Left hindlimb (tissue), 1 donor: ENCODE measurements around the gene APBB2.
"Not testable (repeated sequence)": the region's sequence is repeated elsewhere in the genome, so short reads cannot be mapped to it uniquely, and the experiment has no call there.

ENCODE experiments used
- DNase-seq: peaks from one replicate; pipeline ENCODE4 v3.0.0-alpha.2; 2018

Gene APBB2

GRCh38 chr4:41155194-41155830 is 59.0 kb downstream of the APBB2 start:
- no peak for DNase-seq

DNA sequence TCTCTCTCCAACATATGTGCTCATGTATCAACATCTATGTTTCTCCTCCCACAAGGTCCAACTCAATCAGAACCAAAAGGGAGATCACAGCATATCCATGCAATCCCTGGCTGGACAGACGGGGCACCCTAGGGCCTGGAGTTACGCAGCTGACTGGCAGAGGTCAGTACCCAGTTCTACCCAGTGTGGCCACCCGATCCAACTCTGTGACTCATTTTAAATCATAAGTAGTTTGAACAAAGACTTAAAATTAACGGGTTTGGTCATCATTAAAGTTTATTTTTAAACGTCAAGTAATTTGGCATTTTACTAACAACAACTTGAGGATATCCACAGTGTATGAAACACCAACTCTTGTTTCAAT is 59.5 kb downstream of the APBB2 start:
- DNase-seq = no peak

- DNase-seq = no peak
These were observed 60.1 kb downstream of the APBB2 start for GRCh38 chr4:41154010-41154813.

DNA sequence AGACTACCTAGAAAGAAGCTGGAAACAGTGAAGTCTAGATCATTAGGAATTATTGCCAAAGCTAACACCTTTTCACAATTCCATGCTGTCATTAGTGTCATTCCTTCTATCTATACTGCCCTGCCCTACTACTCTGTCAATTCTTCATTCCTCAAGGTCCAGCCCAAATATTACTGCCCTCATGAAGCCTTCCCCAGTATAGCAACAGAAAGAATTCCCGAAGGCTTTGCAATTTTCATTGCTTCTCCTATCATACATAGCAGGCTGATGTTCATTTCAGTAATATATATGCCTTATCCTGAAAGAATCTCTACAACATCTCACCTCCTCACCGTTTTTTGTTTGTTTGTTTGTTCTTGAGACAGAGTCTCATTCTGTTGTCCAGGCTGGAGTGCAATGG is 63.9 kb downstream of the APBB2 start:
- DNase-seq = no peak

GRCh38 chr4:41149568-41149967 is 64.8 kb downstream of the APBB2 start:
- DNase-seq = not testable (repeated sequence)

- DNase-seq = no peak
These were observed 65.4 kb downstream of the APBB2 start for GRCh38 chr4:41148931-41149330.

DNA sequence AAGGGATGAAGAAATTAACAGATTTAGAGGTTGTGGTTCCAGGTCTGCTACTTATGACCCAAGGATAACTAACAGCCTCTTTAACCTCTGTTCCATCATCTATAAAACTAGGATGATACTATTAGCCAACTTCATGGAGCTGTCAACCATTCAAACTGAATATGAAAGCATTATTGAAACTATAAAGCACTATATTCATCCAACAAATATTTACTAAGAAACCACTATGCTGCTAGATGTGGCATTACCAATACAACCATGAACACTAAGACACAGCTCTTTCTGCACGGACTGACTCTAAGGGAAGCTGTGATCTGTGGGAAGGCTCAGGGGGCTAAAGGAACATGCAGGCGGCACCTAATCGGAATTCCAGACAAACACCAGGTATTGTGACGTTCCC is 66.0 kb downstream of the APBB2 start:
- DNase-seq = no peak

- not testable (repeated sequence) for DNase-seq
These were observed 66.8 kb downstream of the APBB2 start for GRCh38 chr4:41147570-41147969.

- DNase-seq = no peak
These were observed 67.4 kb downstream of the APBB2 start for GRCh38 chr4:41146716-41147506.

DNA sequence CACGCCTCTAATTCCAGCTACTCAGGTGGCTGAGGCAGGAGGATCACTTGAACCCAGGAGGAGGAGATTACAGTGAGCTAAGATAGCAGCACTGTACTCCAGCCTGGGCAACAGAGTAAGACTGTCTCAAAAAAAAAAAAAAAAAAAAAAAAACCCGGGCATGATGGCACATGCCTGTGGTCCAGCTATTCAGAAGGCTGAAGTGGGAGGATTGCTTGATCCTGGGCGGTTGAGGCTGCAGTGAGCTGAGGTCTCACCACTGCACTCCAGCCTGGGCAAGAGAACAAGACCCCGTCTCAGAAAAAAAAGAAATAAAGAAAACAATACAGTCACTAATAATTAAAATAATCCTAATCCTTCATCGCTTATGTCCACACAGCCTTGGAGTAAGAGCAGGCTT is 68.1 kb downstream of the APBB2 start:
- DNase-seq = no peak

- DNase-seq = no peak
These were observed 68.7 kb downstream of the APBB2 start for GRCh38 chr4:41145571-41146078.

- no peak for DNase-seq
These were observed 69.5 kb downstream of the APBB2 start for GRCh38 chr4:41144812-41145211.

DNA sequence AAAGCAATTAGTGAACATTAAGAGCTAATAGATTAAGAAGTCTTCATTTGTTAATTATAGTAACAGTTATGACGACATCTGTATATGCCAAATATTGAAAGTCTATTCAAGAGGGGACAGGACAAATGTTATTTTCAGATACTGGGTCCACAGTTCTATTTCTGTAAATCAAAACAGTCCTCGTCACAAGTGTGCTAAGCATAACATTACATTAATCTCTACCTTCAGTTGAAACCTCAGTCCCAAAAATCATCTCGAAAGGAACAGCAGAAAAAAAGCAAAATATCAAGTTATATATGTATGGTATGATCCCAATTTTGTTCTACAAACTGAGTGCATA is 70.3 kb downstream of the APBB2 start:
- no peak for DNase-seq

GRCh38 chr4:41143311-41144039 is 70.9 kb downstream of the APBB2 start:
- DNase-seq = peak; percentile 87

- DNase-seq = peak; percentile 84
These were observed 71.7 kb downstream of the APBB2 start for GRCh38 chr4:41142376-41143310.

GRCh38 chr4:41141900-41142299 is 72.4 kb downstream of the APBB2 start:
- DNase-seq = no peak

DNA sequence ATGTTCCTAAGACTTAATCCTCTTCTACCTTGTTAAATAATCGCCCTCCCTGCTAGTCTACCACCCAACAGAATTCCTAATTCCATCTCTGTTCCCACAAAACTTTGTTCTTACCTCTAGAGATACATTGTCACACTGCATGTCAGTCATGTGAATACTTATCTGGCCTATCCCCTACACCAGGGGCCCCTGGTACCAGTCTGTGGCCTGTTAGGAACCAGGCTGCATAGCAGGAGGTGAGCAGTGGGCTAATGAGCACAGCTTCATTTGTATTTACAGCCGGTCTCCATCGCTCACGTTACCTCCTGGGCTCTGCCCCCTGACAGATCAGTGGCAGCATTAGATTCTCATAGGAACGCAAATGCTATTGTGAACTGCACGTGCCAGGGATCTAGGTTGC is 73.9 kb downstream of the APBB2 start:
- DNase-seq = no peak

- DNase-seq = no peak
These were observed 76.5 kb downstream of the APBB2 start for GRCh38 chr4:41137879-41138278.

- no peak for DNase-seq
These were observed 77.9 kb downstream of the APBB2 start for GRCh38 chr4:41136456-41136855.

- no peak for DNase-seq
These were observed 78.5 kb downstream of the APBB2 start for GRCh38 chr4:41135801-41136200.

GRCh38 chr4:41134581-41134980 is 79.8 kb downstream of the APBB2 start:
- no peak for DNase-seq
